Osteoblast (primary cell): ENCODE data around the gene RSPH3. TPM values are rescaled to one million over a fixed set of nuclear protein-coding genes. Genes with fewer than 3 reads are reported as not detected.
"Not testable (repeated sequence)": the region's sequence is repeated elsewhere in the genome, so short reads cannot be mapped to it uniquely, and the experiment has no call there.

Experiments
- DNase-seq: peaks from one replicate; pipeline ENCODE4 v3.0.0; 2011; ENCODE audit warnings: low spot score, mixed read lengths; ENCODE audit not compliant: insufficient read length; ENCODE audit errors: missing footprints
- H2AFZ ChIP-seq: 2 replicates; pipeline ENCODE4 v1.6.0; 2011; ENCODE audit warnings: mild to moderate bottlenecking, low read length
- H3K27ac ChIP-seq: 2 replicates; pipeline ENCODE4 v1.5.1; 2011; ENCODE audit warnings: mild to moderate bottlenecking, low read depth, low read length, moderate library complexity
- H3K27me3 ChIP-seq: 2 replicates; pipeline ENCODE4 v1.6.0; 2012; ENCODE audit warnings: mild to moderate bottlenecking, control low read depth, inconsistent platforms, low read length, moderate library complexity; ENCODE audit not compliant: insufficient read depth
- H3K36me3 ChIP-seq: 2 replicates; pipeline ENCODE4 v1.5.1; 2011; ENCODE audit warnings: mild to moderate bottlenecking, low read length, control low read depth, moderate library complexity; ENCODE audit not compliant: insufficient read depth
- H3K4me1 ChIP-seq: 2 replicates; pipeline ENCODE4 v1.5.1; 2011; ENCODE audit warnings: mild to moderate bottlenecking, low read length, control low read depth, moderate library complexity; ENCODE audit not compliant: insufficient read depth
- H3K4me2 ChIP-seq: 2 replicates; pipeline ENCODE4 v1.6.0; 2011; ENCODE audit warnings: mild to moderate bottlenecking, low read length; ENCODE audit not compliant: insufficient read depth
- H3K4me3 ChIP-seq: fragments of 200-600 bp; sonication (generic); 3 replicates; pipeline ENCODE4 v1.5.1; 2012; ENCODE audit warnings: mild to moderate bottlenecking, low read length, inconsistent platforms; ENCODE audit not compliant: insufficient read depth
- H3K79me2 ChIP-seq: 2 replicates; pipeline ENCODE4 v1.6.0; 2012; ENCODE audit warnings: mild to moderate bottlenecking, low read length, control low read depth, inconsistent platforms; ENCODE audit not compliant: insufficient read depth
- H3K9me3 ChIP-seq: 2 replicates; pipeline ENCODE4 v1.5.1; 2011; ENCODE audit warnings: low read depth, low read length, control low read depth
- H4K20me1 ChIP-seq: 2 replicates; pipeline ENCODE4 v1.6.0; 2012; ENCODE audit warnings: mild to moderate bottlenecking, low read length, control low read depth; ENCODE audit not compliant: insufficient read depth
- total RNA-seq: library from RNA; depleted of rRNA; stranded (reverse); fragments of >200 nt; gene quantifications from 2 replicates; pipeline ENCODE4 v1.2.3, GENCODE V29; 2012
- TF ChIP-seq, protein P1 (sequence below): IDR thresholded peaks from 2 replicates; pipeline ENCODE4 v1.5.1; 2011; ENCODE audit warnings: mild to moderate bottlenecking, low read depth, low read length, moderate library complexity; ENCODE audit errors: extremely low read depth

The RSPH3 gene
- total RNA-seq, 1 donor, result 8.3 TPM

DNA sequence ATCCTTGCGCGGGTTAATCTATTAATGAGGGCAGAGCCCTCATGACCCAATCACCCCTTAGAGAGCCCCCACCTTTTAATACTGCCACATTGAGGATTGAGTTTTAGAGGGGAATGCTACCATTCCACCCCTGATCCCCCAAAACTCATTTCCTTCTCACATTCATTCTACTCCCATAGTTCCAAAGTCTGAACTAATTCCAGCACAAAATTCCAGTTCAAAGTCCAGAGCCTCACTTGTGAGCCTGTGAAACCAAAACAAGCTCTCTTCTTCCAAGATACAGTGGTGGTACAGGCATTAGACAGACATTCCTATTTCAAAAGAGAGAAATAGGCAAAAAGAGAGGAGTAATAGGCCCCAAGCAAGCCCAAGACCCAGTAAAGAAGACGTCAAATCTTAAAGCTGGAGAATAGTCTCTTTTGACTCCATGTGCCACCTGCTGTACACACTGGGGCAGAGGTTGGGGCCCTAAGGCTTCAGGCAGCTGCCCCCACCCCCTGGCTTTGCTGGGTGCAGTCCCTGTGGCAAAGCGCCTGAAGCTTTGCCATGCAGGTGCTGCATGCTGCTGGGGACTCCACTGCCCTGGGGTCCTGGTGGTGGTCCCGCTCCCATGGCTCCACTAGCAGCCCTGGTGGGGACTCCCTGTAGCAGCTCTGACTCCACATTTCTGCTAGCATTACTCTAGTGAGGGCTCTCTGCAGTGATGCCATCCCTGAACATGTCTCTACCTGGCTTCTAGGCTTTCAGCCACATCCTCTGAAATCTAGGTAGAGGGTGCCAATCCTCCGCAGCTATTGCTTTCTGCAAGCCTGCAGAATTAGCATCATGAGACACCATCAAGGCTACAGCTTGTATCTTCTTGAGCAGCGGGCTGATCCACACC is 41.3 kb downstream of the RSPH3 start:
- no peaks in the 10 kb centered on the region for H3K27me3 ChIP-seq
- H4K20me1 ChIP-seq, result no peaks in the 10 kb centered on the region
- TF ChIP-seq, protein P1, sequence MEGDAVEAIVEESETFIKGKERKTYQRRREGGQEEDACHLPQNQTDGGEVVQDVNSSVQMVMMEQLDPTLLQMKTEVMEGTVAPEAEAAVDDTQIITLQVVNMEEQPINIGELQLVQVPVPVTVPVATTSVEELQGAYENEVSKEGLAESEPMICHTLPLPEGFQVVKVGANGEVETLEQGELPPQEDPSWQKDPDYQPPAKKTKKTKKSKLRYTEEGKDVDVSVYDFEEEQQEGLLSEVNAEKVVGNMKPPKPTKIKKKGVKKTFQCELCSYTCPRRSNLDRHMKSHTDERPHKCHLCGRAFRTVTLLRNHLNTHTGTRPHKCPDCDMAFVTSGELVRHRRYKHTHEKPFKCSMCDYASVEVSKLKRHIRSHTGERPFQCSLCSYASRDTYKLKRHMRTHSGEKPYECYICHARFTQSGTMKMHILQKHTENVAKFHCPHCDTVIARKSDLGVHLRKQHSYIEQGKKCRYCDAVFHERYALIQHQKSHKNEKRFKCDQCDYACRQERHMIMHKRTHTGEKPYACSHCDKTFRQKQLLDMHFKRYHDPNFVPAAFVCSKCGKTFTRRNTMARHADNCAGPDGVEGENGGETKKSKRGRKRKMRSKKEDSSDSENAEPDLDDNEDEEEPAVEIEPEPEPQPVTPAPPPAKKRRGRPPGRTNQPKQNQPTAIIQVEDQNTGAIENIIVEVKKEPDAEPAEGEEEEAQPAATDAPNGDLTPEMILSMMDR, result no peak
- H2AFZ ChIP-seq, result no peak overlapping the region
- no peak overlapping the region for H3K27ac ChIP-seq
- H3K9me3 ChIP-seq, result no peaks in the 10 kb centered on the region
- H3K79me2 ChIP-seq, result no peaks in the 10 kb centered on the region
- no peak for DNase-seq
- no peaks in the 10 kb centered on the region for H3K4me1 ChIP-seq
- H3K4me2 ChIP-seq, result no peak overlapping the region
- no peak overlapping the region for H3K4me3 ChIP-seq
- H3K36me3 ChIP-seq, result no peaks in the 10 kb centered on the region

- TF ChIP-seq, protein P1, result no peak
- no peak for DNase-seq
- Histone ChIP-seq H3K27ac (no peak overlapping the region), H3K9me3 (no peaks in the 10 kb centered on the region), H3K79me2 (no peaks in the 10 kb centered on the region), H4K20me1 (no peaks in the 10 kb centered on the region), H3K4me1 (no peaks in the 10 kb centered on the region), H3K4me2 (no peak overlapping the region), H3K27me3 (no peaks in the 10 kb centered on the region), H3K4me3 (no peak overlapping the region), H3K36me3 (no peaks in the 10 kb centered on the region), H2AFZ (no peak overlapping the region)
Observed at GRCh38 chr6:158955255-158955654, 44.7 kb downstream of the RSPH3 start.

- no peaks in the 10 kb centered on the region for H3K79me2 ChIP-seq
- H3K27me3 ChIP-seq, result no peaks in the 10 kb centered on the region
- H2AFZ ChIP-seq, result no peak overlapping the region
- H3K27ac ChIP-seq, result no peak overlapping the region
- H3K4me3 ChIP-seq, result no peak overlapping the region
- H3K36me3 ChIP-seq, result no peaks in the 10 kb centered on the region
- H3K4me2 ChIP-seq, result no peak overlapping the region
- TF ChIP-seq, protein P1, result no peak
- H3K9me3 ChIP-seq, result no peaks in the 10 kb centered on the region
- no peak for DNase-seq
- H3K4me1 ChIP-seq, result no peaks in the 10 kb centered on the region
- no peaks in the 10 kb centered on the region for H4K20me1 ChIP-seq
Observed at GRCh38 chr6:158954753-158955152, 45.2 kb downstream of the RSPH3 start.

GRCh38 chr6:158952011-158952410 is 48.0 kb downstream of the RSPH3 start:
- H3K79me2 ChIP-seq, H3K4me2 ChIP-seq, H3K4me3 ChIP-seq, H3K4me1 ChIP-seq, DNase-seq, H4K20me1 ChIP-seq, H3K9me3 ChIP-seq, H3K36me3 ChIP-seq, H3K27ac ChIP-seq, H3K27me3 ChIP-seq, H2AFZ ChIP-seq: not testable (repeated sequence)

DNA sequence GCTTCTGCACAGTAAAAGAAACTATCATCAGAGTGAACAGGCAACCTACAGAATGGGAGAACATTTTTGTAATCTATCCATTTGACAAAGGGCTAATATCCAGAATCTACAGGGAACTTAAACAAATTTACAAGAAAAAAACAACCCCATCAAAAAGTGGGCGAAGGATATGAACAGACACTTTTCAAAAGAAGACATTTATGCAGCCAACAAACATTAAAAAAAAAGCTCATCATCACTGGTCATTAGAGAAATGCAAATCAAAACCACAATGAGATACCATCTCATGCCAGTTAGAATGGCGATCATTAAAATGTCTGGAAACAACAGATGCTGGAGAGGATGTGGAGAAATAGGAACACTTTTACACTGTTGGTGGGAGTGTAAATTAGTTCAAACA is 48.4 kb downstream of the RSPH3 start:
- H3K36me3 ChIP-seq, H3K27me3 ChIP-seq, DNase-seq, H3K9me3 ChIP-seq, H4K20me1 ChIP-seq, H3K4me1 ChIP-seq, H3K4me3 ChIP-seq, H3K79me2 ChIP-seq, H3K4me2 ChIP-seq, H3K27ac ChIP-seq, H2AFZ ChIP-seq: not testable (repeated sequence)
